Measurements from ENCODE around the gene SCAMP2. TPM values are rescaled to one million over a fixed set of nuclear protein-coding genes. Genes with fewer than 3 reads are reported as not detected.
A peak's percentile ranks its signal among the peaks of the same experiment; 100 is the strongest.

SCAMP2 gene
- total RNA-seq, 2 donors from 2014 or later = 33.5 to 36.9 TPM

DNA sequence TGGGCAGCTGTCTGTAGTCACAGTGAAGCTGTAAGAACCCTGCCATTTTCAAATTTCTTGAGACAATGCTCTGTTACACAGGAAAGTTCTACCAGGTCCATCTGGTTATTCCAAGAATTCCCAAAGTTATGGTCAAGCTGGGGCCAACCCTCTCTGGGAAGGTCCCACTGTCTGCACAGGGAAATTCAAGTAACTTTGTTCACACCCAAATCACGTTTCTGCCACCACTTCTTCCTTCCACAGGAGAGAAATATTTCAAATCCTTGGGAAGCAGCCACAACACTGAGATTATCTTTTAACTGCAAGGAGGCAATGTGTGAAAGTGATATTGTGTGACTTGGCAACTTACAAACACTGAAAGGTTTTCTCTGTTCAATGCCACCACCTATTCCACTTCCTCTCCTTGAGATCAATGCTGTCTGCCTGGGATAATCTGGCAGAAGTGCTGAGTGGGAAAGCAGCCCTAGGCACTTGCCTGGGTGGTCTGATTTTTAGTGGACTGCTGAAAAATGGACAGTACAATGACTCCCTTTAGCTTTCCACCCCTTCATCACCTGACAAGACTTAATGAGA, 5.6 kb downstream of the SCAMP2 start:
- TF ChIP-seq CTCF (IDR thresholded peaks at IDR 0.05) (no peak), POLR2A (IDR thresholded peaks at IDR 0.05) (no peak)
- Histone ChIP-seq H3K27me3 (no peaks in the 10 kb centered on the region), H3K36me3 (replicated peaks in 1 of 2; ENCODE audit: insufficient read depth in 1 of 2, low read depth in 2 of 2) (no peaks in the 10 kb centered on the region), H3K9me3 (no peaks in the 10 kb centered on the region), H3K4me3 (no peak overlapping the region), H3K4me1 (peaks cover 76% of the 10 kb centered on the region), H3K27ac (peak overlapping the region in 2 of 4 donors; percentile 42 to 68)
- intact Hi-C loops (cut with DNase I) = no loop called here
- ATAC-seq (no peak), DNase-seq (no peak)
- 0 to 5% methylated on average over 1 of the region's 1 CpG for WGBS, 2 donors

DNA sequence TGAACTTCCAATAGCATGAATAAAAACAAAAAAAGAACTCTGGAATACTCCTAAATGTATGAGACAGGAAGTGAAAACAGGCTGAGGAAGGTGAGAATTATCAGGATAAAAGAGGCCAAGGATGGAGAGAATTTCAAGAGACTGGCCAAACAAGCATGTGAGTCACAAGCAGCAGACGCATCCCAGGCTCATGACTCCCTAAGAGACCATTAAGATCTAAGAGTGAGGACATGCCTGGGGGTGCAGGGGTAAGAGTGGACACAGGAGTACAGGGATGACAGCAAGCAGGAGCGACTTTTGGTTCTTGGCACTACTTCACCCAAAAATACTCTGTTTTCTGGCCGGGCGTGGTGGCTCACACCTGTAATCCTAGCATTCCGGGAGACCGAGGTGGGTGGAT, 7.1 kb downstream of the SCAMP2 start:
- ATAC-seq = no peak
- peaks cover 63% of the 10 kb centered on the region for H3K4me1 ChIP-seq

DNA sequence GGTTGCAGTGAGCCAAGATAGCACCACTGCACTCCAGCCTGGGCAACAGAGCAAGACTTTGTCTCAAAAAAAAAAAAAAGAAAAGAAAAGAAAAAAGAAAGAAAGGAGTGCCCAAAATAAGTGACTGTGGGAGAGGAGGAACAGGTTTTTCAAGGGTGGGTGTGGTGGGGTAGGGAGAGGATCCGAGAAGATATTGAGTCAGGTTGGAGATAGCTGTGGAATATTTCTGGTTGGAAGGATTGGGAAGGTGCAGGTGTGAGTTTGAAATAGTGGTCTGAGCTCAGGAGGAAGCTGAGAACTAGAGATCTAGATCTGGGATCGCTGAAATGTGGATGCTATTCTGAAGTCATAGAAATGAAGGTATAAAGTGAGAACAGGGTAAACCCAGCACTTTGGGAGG, 7.8 kb downstream of the SCAMP2 start:
- H3K4me1 ChIP-seq = peaks cover 56% of the 10 kb centered on the region
- no peak overlapping the region for H3K4me3 ChIP-seq
- H3K9me3 ChIP-seq = no peaks in the 10 kb centered on the region
- no peak overlapping the region for H3K27ac ChIP-seq
- no peak for DNase-seq
- WGBS, 2 donors = 58 to 74% methylated on average over 2 of the region's 2 CpGs
- H3K36me3 ChIP-seq (replicated peaks in 1 of 2; ENCODE audit: insufficient read depth in 1 of 2, low read depth in 2 of 2) = no peaks in the 10 kb centered on the region
- intact Hi-C loops (cut with DNase I) = no loop called here
- no peak for ATAC-seq
- TF ChIP-seq CTCF (IDR thresholded peaks at IDR 0.05) = no peak
- TF ChIP-seq POLR2A (IDR thresholded peaks at IDR 0.05) = no peak
- no peaks in the 10 kb centered on the region for H3K27me3 ChIP-seq

More for the DNA sequence above, 7.1 kb downstream of the SCAMP2 start:
- Histone ChIP-seq H3K27me3 (no peaks in the 10 kb centered on the region), H3K9me3 (no peaks in the 10 kb centered on the region), H3K36me3 (replicated peaks in 1 of 2; ENCODE audit: insufficient read depth in 1 of 2, low read depth in 2 of 2) (no peaks in the 10 kb centered on the region), H3K4me3 (no peak overlapping the region), H3K27ac (no peak overlapping the region)
- intact Hi-C loops (cut with DNase I) = no loop called here
- WGBS, 2 donors = 86 to 92% methylated on average over 6 of the region's 6 CpGs
- no peak for DNase-seq
- no peak for TF ChIP-seq CTCF (IDR thresholded peaks at IDR 0.05)
- TF ChIP-seq POLR2A (IDR thresholded peaks at IDR 0.05) = no peak

- TF ChIP-seq CTCF (IDR thresholded peaks at IDR 0.05) (no peak), POLR2A (IDR thresholded peaks at IDR 0.05) (no peak)
- Histone ChIP-seq H3K4me1 (peaks cover 55% of the 10 kb centered on the region), H3K27me3 (no peaks in the 10 kb centered on the region), H3K27ac (no peak overlapping the region), H3K9me3 (no peaks in the 10 kb centered on the region), H3K4me3 (no peak overlapping the region), H3K36me3 (replicated peaks in 1 of 2; ENCODE audit: insufficient read depth in 1 of 2, low read depth in 2 of 2) (no peaks in the 10 kb centered on the region)
- ATAC-seq = no peak
- WGBS, 2 donors = 91% methylated on average over 6 of the region's 6 CpGs
- intact Hi-C loops (cut with DNase I) = no loop called here
- no peak for DNase-seq
Measured at GRCh38 chr15:74864296-74864695, 8.9 kb downstream of the SCAMP2 start.
